ENCODE data around the gene RNF130. TPM values are rescaled to one million over a fixed set of nuclear protein-coding genes. Genes with fewer than 3 reads are reported as not detected.
A peak's percentile ranks its signal among the peaks of the same experiment; 100 is the strongest.
"Not testable (repeated sequence)": the region's sequence is repeated elsewhere in the genome, so short reads cannot be mapped to it uniquely, and the experiment has no call there.

RNF130 gene
- total RNA-seq, 1 experiment from 2014 or later: 31.8 TPM

DNA sequence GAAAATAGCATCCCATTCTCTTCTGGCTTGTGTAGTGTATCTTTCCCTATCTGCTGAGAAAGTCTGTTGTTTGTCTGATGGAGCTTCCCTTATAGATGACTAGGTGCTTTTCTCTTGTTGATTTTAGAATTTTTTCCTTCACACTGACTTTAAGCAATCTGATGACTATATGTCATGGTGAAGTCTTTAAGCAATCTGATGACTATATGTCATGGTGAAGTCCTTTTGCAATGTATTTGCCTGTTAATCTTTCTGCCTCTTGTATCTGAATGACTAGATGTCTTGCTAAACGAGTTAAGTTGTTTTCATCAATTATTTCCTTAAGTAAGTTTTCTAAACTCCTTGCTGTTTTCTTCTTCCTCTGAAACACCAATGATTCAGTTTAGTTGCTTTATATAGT lies 80.5 kb downstream of the RNF130 start:
- no peaks in the 10 kb centered on the region for H3K36me3 Mint-ChIP-seq (ENCODE audit: insufficient read depth, unreplicated experiment)
- H3K27ac Mint-ChIP-seq (ENCODE audit: low read depth, unreplicated experiment): no peak overlapping the region
- H3K4me3 Mint-ChIP-seq (ENCODE audit: unreplicated experiment): no peak overlapping the region

GRCh38 chr5:179990525-179990924 lies 81.0 kb downstream of the RNF130 start:
- H3K4me3 Mint-ChIP-seq (ENCODE audit: unreplicated experiment); H3K27ac Mint-ChIP-seq (ENCODE audit: low read depth, unreplicated experiment); BruUV-seq (replicated peaks); DNase-seq (ENCODE audit: unreplicated experiment); H3K36me3 Mint-ChIP-seq (ENCODE audit: insufficient read depth, unreplicated experiment); H3K4me1 Mint-ChIP-seq (ENCODE audit: insufficient read depth, unreplicated experiment); H3K9me3 Mint-ChIP-seq (ENCODE audit: unreplicated experiment); intact Hi-C loops (cut with micrococcal nuclease); H3K27me3 Mint-ChIP-seq (ENCODE audit: insufficient read depth, unreplicated experiment): not testable (repeated sequence)
- CTCF ChIA-PET: interaction anchor here (0.7 to 0.8 kb wide), 2 partner anchors 12 to 392 kb away, joined by 3 read pairs; no protein-coding TSS in a partner anchor
- POLR2A ChIA-PET: interaction anchor here (1.0 kb wide), 1 partner anchor 52 kb away, joined by 3 read pairs; no protein-coding TSS in a partner anchor

More for the DNA sequence above, 80.5 kb downstream of the RNF130 start:
- no peak for DNase-seq (ENCODE audit: unreplicated experiment)
- ChIA-PET CTCF (interaction anchor here (0.8 kb wide), 1 partner anchor 11 kb away, joined by 3 read pairs; no protein-coding TSS in a partner anchor), POLR2A (no interaction called here)
- Mint-ChIP-seq H3K4me1 (ENCODE audit: insufficient read depth, unreplicated experiment) (no peaks in the 10 kb centered on the region), H3K27me3 (ENCODE audit: insufficient read depth, unreplicated experiment) (no peaks in the 10 kb centered on the region), H3K9me3 (ENCODE audit: unreplicated experiment) (peaks cover 8% of the 10 kb centered on the region)
- BruUV-seq (replicated peaks): no TSS peak
- intact Hi-C loops (cut with micrococcal nuclease): no loop called here
- TF ChIP-seq CTCF (IDR thresholded peaks at IDR 0.05; ENCODE audit: unreplicated experiment): no peak

GRCh38 chr5:179986328-179986727 lies 85.2 kb downstream of the RNF130 start:
- Mint-ChIP-seq H3K9me3 (ENCODE audit: unreplicated experiment) (no peaks in the 10 kb centered on the region), H3K27ac (ENCODE audit: low read depth, unreplicated experiment) (no peak overlapping the region), H3K27me3 (ENCODE audit: insufficient read depth, unreplicated experiment) (no peaks in the 10 kb centered on the region), H3K4me3 (ENCODE audit: unreplicated experiment) (no peak overlapping the region), H3K4me1 (ENCODE audit: insufficient read depth, unreplicated experiment) (no peaks in the 10 kb centered on the region), H3K36me3 (ENCODE audit: insufficient read depth, unreplicated experiment) (no peaks in the 10 kb centered on the region)
- BruUV-seq (replicated peaks): no TSS peak
- no peak for TF ChIP-seq CTCF (IDR thresholded peaks at IDR 0.05; ENCODE audit: unreplicated experiment)
- peak; percentile 9 for DNase-seq (ENCODE audit: unreplicated experiment)
- intact Hi-C loops (cut with micrococcal nuclease): no loop called here
- CTCF ChIA-PET: no interaction called here
- POLR2A ChIA-PET: no interaction called here

DNA sequence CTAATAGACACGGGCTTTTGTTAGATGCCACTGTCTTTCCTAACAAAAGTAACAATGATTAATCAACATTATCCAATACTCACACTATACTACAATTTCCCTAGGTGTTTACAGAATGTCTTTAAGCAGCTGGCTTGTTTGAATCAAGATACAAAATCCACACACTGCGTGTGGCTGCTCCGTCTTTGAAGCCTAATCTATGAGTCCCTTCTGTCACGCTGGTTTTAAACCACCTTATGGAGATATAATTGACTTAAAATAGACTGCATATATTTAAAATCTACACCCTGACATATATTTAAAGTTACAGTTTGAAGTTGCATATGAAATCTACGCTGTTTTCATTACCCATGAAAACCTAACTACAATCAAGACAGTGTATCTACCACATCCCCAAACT lies 89.9 kb downstream of the RNF130 start:
- H3K36me3 Mint-ChIP-seq (ENCODE audit: insufficient read depth, unreplicated experiment): peaks cover 26% of the 10 kb centered on the region
- CTCF ChIA-PET: no interaction called here
- no peak overlapping the region for H3K4me3 Mint-ChIP-seq (ENCODE audit: unreplicated experiment)
- intact Hi-C loops (cut with micrococcal nuclease): no loop called here
- POLR2A ChIA-PET: interaction anchor here (0.6 kb wide), 1 partner anchor 67 kb away, joined by 4 read pairs; no protein-coding TSS in a partner anchor
- no peaks in the 10 kb centered on the region for H3K27me3 Mint-ChIP-seq (ENCODE audit: insufficient read depth, unreplicated experiment)
- no peaks in the 10 kb centered on the region for H3K4me1 Mint-ChIP-seq (ENCODE audit: insufficient read depth, unreplicated experiment)
- no peak overlapping the region for H3K27ac Mint-ChIP-seq (ENCODE audit: low read depth, unreplicated experiment)
- DNase-seq (ENCODE audit: unreplicated experiment): no peak
- BruUV-seq (replicated peaks): no TSS peak
- TF ChIP-seq CTCF (IDR thresholded peaks at IDR 0.05; ENCODE audit: unreplicated experiment): no peak
- H3K9me3 Mint-ChIP-seq (ENCODE audit: unreplicated experiment): no peaks in the 10 kb centered on the region

- Mint-ChIP-seq H3K27ac (ENCODE audit: low read depth, unreplicated experiment) (no peak overlapping the region), H3K27me3 (ENCODE audit: insufficient read depth, unreplicated experiment) (no peaks in the 10 kb centered on the region), H3K4me1 (ENCODE audit: insufficient read depth, unreplicated experiment) (no peaks in the 10 kb centered on the region), H3K9me3 (ENCODE audit: unreplicated experiment) (no peaks in the 10 kb centered on the region), H3K4me3 (ENCODE audit: unreplicated experiment) (no peak overlapping the region), H3K36me3 (ENCODE audit: insufficient read depth, unreplicated experiment) (peaks cover 28% of the 10 kb centered on the region)
- DNase-seq (ENCODE audit: unreplicated experiment): no peak
- TF ChIP-seq CTCF (IDR thresholded peaks at IDR 0.05; ENCODE audit: unreplicated experiment): no peak
- POLR2A ChIA-PET: interaction anchor here (0.6 kb wide), 1 partner anchor 66 kb away, joined by 4 read pairs; no protein-coding TSS in a partner anchor
- CTCF ChIA-PET: no interaction called here
- intact Hi-C loops (cut with micrococcal nuclease): no loop called here
- BruUV-seq (replicated peaks): no TSS peak
Measured at GRCh38 chr5:179980767-179981166, 90.8 kb downstream of the RNF130 start.

Measured in MCF 10A (cell line).